Measurements from ENCODE around the gene TRMT6.

Gene TRMT6

GRCh38 chr20:5991623-5992441, 41.5 kb upstream of the TRMT6 start:
- no peak for TF ChIP-seq TEAD4 (IDR thresholded peaks at IDR 0.05)
- TF ChIP-seq CEBPB (IDR thresholded peaks at IDR 0.05) = no peak
- TF ChIP-seq TAF1 (IDR thresholded peaks at IDR 0.05; ENCODE audit: low read depth) = no peak
- no peak for TF ChIP-seq TCF12 (IDR thresholded peaks at IDR 0.05; ENCODE audit: low read depth)
- TF ChIP-seq MAX (IDR thresholded peaks at IDR 0.05) = no peak
- no peak for TF ChIP-seq USF1 (IDR thresholded peaks at IDR 0.05)
- no peak for TF ChIP-seq ZBTB7A (IDR thresholded peaks at IDR 0.05; ENCODE audit: low read depth)
- no peak for TF ChIP-seq EP300 (IDR thresholded peaks at IDR 0.05; ENCODE audit: borderline replicate concordance)
- TF ChIP-seq RAD21 (IDR thresholded peaks at IDR 0.05; ENCODE audit: low read depth) = no peak
- no peak for TF ChIP-seq CREB1 (IDR thresholded peaks at IDR 0.05; ENCODE audit: low read depth)

GRCh38 chr20:5990946-5991345, 40.6 kb upstream of the TRMT6 start:
- TF ChIP-seq MAX (IDR thresholded peaks at IDR 0.05) (no peak), TEAD4 (IDR thresholded peaks at IDR 0.05) (no peak), CEBPB (IDR thresholded peaks at IDR 0.05) (no peak), RAD21 (IDR thresholded peaks at IDR 0.05; ENCODE audit: low read depth) (no peak), EGR1 (IDR thresholded peaks at IDR 0.05) (no peak), TCF12 (IDR thresholded peaks at IDR 0.05; ENCODE audit: low read depth) (no peak), FOXM1 (IDR thresholded peaks at IDR 0.05; ENCODE audit: borderline replicate concordance, low read depth) (no peak), EP300 (IDR thresholded peaks at IDR 0.05; ENCODE audit: borderline replicate concordance) (no peak), USF1 (IDR thresholded peaks at IDR 0.05) (no peak), YY1 (IDR thresholded peaks at IDR 0.05; ENCODE audit: low read depth) (no peak), ZBTB7A (IDR thresholded peaks at IDR 0.05; ENCODE audit: low read depth) (no peak), TAF1 (IDR thresholded peaks at IDR 0.05; ENCODE audit: low read depth) (no peak), CREB1 (IDR thresholded peaks at IDR 0.05; ENCODE audit: low read depth) (no peak), REST (IDR thresholded peaks at IDR 0.05; ENCODE audit: low read depth) (no peak), NFIC (IDR thresholded peaks at IDR 0.05) (no peak)

GRCh38 chr20:5989539-5989938, 39.2 kb upstream of the TRMT6 start:
- no peak for TF ChIP-seq TAF1 (IDR thresholded peaks at IDR 0.05; ENCODE audit: low read depth)
- no peak for TF ChIP-seq USF1 (IDR thresholded peaks at IDR 0.05)
- no peak for TF ChIP-seq NFIC (IDR thresholded peaks at IDR 0.05)
- no peak for TF ChIP-seq FOXM1 (IDR thresholded peaks at IDR 0.05; ENCODE audit: borderline replicate concordance, low read depth)
- TF ChIP-seq REST (IDR thresholded peaks at IDR 0.05; ENCODE audit: low read depth) = no peak
- TF ChIP-seq EGR1 (IDR thresholded peaks at IDR 0.05) = no peak
- no peak for TF ChIP-seq TCF12 (IDR thresholded peaks at IDR 0.05; ENCODE audit: low read depth)
- no peak for TF ChIP-seq RAD21 (IDR thresholded peaks at IDR 0.05; ENCODE audit: low read depth)
- no peak for TF ChIP-seq CEBPB (IDR thresholded peaks at IDR 0.05)

- TF ChIP-seq EGR1 (IDR thresholded peaks at IDR 0.05) = no peak
These were observed 37.0 kb upstream of the TRMT6 start for GRCh38 chr20:5987383-5987782.

- TF ChIP-seq MAX (IDR thresholded peaks at IDR 0.05) (no peak), CREB1 (IDR thresholded peaks at IDR 0.05; ENCODE audit: low read depth) (no peak), USF1 (IDR thresholded peaks at IDR 0.05) (no peak), YY1 (IDR thresholded peaks at IDR 0.05; ENCODE audit: low read depth) (no peak), CEBPB (IDR thresholded peaks at IDR 0.05) (no peak), FOXM1 (IDR thresholded peaks at IDR 0.05; ENCODE audit: borderline replicate concordance, low read depth) (no peak), TCF12 (IDR thresholded peaks at IDR 0.05; ENCODE audit: low read depth) (no peak), RAD21 (IDR thresholded peaks at IDR 0.05; ENCODE audit: low read depth) (no peak), ZBTB7A (IDR thresholded peaks at IDR 0.05; ENCODE audit: low read depth) (no peak), TEAD4 (IDR thresholded peaks at IDR 0.05) (no peak)
These were observed 30.6 kb upstream of the TRMT6 start for GRCh38 chr20:5980720-5981538.
